GM12873 (cell line): Measurements from ENCODE around the gene ZNF628.

Source experiments
- CTCF ChIP-seq: IDR thresholded peaks from 2 replicates; pipeline ENCODE4 v1.5.1; 2012; ENCODE audit warnings: low read depth, mild to moderate bottlenecking, moderate library complexity, low read length, control low read depth; ENCODE audit not compliant: insufficient read depth; ENCODE audit errors: missing control alignments

ZNF628 gene

DNA sequence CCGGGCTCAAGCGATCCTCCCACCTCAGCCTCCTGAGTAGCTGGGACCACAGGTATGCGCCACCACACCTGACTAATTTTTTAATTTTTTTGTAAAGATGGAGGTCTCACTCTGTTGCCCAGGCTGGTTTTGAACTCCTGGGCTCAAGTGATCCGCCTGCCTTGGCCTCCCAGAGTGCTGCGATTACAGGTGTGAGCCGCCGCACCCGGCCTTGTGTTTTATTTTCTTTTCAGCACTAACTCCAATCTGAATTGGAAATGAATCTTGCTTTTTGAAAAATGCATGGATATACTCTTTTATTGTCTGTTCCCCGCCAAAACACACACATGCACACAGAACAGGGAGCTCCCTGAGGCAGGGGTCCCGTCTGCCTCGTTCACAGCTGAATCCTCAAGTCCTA is 13.7 kb upstream of the ZNF628 start:
- no peak for TF ChIP-seq CTCF

DNA sequence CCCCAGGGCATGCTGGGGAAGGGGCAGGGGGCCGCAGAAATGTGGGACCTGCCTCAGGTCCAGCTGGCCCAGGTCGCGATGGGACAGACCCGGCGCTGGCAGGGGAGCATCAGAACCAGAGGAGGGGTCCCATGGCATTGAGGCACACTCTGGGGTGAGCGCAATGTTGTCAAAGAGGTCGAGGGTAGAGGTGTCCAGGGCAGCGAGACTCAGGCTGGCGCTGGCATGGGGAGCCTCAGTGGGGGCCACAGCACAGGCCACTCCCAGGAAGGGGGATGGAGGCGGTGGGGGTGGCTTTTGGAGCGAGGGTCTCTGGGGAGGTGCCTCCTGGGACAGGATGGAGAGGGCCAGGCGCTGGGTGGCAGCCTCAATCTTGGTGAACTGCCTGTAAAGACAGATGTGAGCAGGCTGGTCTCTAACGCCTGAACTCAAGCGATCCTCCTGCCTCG is 12.8 kb upstream of the ZNF628 start:
- no peak for TF ChIP-seq CTCF

DNA sequence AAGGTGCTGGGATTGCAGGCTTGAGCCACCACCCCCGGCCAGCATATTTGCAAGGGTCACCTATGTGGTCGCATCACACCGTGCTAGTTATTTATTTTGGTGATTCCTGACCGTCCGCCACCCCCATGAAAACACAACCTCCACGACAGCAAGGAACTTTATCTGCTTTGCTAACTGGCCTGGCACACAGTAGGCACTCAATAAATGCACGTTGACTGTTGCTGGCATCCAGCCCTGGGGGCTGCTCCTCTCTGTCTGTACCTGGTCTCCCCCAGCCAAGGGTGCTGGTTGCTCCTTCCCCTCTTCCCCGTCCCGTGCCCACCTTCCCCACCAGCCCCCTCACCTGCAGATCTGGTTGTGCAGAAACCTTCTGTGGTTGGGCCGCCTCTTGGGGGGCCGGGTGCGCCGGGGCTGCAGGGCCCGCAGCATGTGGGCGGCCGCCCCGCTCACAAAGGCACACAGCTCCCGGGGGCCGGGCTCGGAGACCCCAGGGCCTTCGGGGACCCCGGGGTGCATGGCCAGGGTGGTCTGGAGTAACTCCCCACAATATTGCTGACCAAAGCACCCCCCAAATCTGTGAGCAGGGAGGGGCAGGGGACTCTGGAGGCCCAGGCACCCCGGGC is 12.3 kb upstream of the ZNF628 start:
- no peak for TF ChIP-seq CTCF

DNA sequence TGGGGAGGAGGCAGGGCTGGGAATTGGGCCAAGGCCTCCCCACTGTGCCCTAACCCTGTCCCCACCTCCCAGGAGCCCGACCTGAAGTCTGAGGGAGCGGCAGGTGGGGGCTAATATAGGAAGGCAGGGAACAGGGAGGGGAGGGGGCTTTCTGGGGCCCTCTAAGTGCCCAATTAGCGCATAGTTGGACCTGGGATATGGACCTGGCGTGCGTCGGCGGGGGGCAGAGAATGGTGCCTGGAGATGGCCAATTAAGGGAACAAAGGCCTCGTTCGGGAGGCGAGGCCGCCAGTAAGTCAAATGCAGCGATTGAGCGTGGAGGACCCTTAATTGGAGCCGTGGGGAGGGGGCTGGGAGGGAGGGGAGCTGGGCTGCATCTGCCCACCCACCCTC is 11.8 kb upstream of the ZNF628 start, which contains the start of gene C19orf85:
TSS of gene C19orf85 (minus strand) at position 90 of the 393 bp plus-strand sequence. CDS start 197 bp downstream, outside the sequence.
- no peak for TF ChIP-seq CTCF

GRCh38 chr19:55465460-55466240 is 10.8 kb upstream of the ZNF628 start:
- no peak for TF ChIP-seq CTCF

- no peak for TF ChIP-seq CTCF
These were observed 10.2 kb upstream of the ZNF628 start for GRCh38 chr19:55466241-55466614.

DNA sequence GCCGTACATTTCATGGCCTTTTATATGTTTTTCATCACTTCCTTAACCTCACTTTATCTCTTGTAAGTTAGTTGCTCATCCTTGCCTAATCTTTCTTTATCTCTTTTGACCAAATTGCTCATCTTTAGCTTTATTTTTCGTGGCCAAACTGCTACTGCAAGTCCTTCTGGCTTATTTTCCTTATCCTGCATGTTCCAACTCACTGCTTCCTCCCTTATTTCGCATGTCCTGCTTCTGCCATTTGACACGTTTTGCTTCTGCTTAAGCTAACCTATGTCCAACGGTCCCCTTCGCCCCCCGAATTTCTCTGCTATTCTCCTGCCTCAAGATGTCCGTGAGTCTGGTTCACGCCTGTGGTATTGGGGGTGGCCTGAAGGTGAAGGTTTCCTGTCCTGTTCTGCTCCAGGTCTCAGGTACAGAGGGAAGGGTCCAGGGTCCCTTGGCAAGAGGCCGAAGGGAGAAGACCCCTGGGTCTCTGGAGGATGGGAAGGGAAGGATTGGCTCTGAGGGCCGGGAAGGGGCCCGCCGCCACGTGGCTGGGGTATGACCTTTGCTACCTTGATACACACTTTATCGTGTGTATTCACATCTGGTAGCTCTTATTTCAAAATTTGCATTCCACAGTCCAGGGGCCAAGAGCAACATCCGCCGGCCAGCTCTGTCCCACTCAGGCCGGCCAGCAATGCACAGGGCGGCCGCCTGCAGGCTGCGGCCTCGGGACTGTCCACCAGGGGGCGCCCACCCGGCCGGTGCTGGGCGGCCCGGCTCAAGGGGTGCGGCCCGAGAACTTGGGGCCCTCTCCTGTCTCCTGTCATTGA is 9.0 kb upstream of the ZNF628 start:
- peak; percentile 87 for TF ChIP-seq CTCF
